ENCODE data around the gene MRAS. TPM values are rescaled to one million over a fixed set of nuclear protein-coding genes. Genes with fewer than 3 reads are reported as not detected.

The MRAS gene
- total RNA-seq, 1 donor from 2014 or later = 35.0 TPM

DNA sequence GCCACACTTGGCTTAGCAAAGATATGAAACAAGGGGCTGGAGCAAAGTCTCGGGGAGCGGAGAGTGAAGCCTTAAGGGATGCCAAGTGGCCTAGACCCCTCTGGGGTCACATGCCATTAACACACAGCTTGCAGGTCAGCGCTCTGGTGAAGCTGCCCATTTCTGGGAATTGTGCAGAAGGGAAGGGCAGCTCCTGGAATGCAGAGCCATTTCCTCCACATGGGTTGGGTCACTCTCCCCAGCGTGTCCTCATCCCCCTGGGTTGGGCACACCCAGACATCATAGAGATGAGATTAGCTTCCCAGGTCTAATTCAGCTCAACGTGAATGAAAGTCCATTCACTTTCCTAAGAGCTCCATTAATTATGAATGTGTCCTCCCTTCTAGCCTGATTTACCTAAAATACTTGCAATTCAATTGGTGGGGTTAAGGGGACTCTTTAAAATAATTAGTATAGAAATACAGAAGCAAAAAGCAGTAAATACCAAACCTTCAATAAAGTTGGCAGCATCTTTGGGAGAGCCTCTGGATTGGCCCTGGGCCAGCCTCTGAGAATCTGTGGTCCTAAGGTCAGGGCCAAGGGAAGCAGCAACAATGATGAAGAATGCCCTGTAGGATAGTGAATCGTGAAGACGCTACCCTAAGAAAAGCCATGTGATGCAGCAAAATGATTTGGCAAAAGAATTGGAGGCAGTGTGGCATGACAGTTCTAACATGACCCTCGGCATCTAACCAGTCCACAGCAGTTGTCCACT, 17.8 kb downstream of the MRAS start:
- H3K4me3 ChIP-seq (ENCODE audit: low read depth, low read length) = no peak overlapping the region
- H3K27me3 ChIP-seq (ENCODE audit: control insufficient read depth, insufficient read depth, low read length) = no peaks in the 10 kb centered on the region
- no peak for DNase-seq (ENCODE audit: low read depth)
- H3K36me3 ChIP-seq (ENCODE audit: control insufficient read depth, insufficient read depth, low read length) = no peaks in the 10 kb centered on the region
- TF ChIP-seq, protein P1, sequence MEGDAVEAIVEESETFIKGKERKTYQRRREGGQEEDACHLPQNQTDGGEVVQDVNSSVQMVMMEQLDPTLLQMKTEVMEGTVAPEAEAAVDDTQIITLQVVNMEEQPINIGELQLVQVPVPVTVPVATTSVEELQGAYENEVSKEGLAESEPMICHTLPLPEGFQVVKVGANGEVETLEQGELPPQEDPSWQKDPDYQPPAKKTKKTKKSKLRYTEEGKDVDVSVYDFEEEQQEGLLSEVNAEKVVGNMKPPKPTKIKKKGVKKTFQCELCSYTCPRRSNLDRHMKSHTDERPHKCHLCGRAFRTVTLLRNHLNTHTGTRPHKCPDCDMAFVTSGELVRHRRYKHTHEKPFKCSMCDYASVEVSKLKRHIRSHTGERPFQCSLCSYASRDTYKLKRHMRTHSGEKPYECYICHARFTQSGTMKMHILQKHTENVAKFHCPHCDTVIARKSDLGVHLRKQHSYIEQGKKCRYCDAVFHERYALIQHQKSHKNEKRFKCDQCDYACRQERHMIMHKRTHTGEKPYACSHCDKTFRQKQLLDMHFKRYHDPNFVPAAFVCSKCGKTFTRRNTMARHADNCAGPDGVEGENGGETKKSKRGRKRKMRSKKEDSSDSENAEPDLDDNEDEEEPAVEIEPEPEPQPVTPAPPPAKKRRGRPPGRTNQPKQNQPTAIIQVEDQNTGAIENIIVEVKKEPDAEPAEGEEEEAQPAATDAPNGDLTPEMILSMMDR (IDR thresholded peaks at IDR 0.05; ENCODE audit: insufficient read depth, low read length, poor library complexity, severe bottlenecking) = no peak

DNA sequence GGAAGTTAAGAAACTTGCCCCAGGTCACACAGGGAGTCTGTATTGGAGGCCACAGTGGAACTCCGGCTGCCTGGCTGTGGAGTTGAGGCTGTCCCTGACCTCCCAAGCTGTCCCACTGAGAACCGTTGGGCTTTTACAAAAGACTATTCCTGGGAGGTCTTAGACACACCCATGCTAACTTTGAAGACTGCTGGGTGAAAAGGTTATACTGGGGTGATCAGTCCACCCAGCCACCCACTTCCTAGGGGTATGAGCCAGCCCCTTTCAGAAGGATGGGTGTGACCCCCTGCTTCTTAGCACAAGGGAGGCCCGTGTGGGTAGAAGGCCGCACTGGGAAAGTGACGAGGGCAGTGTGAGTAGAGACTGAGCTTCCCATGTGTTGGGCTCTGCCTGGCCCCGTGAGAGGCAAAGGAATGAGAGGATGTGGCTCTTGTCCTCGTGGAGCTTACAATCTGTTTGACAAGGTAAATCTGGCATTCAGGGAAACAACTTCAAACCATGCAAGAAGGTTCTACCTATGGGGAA, 19.0 kb downstream of the MRAS start:
- TF ChIP-seq, protein P1 (IDR thresholded peaks at IDR 0.05; ENCODE audit: insufficient read depth, low read length, poor library complexity, severe bottlenecking) = no peak
- no peak for DNase-seq (ENCODE audit: low read depth)
- H3K36me3 ChIP-seq (ENCODE audit: control insufficient read depth, insufficient read depth, low read length) = no peaks in the 10 kb centered on the region
- no peak overlapping the region for H3K4me3 ChIP-seq (ENCODE audit: low read depth, low read length)
- no peaks in the 10 kb centered on the region for H3K27me3 ChIP-seq (ENCODE audit: control insufficient read depth, insufficient read depth, low read length)

DNA sequence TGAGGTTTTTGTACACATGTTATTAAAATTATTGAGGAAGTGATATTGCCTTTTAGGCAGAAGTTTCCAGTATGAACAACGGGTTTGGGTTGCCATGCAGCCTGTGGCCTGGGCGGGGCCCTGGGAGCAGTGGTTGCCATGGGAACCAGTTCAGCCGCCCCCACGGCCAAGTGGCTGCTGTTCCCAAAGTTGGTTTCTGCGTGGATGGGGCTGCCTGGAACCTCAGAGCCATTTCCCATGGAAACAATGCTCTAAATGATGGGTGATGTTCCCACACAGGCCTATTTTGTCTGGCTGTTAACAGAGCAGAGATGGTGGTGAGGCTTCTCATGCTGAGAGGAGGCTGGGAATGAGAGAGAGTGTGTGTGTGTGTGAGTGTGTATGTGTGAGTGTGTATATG, 19.5 kb downstream of the MRAS start:
- no peak for DNase-seq (ENCODE audit: low read depth)
- no peaks in the 10 kb centered on the region for H3K27me3 ChIP-seq (ENCODE audit: control insufficient read depth, insufficient read depth, low read length)
- H3K4me3 ChIP-seq (ENCODE audit: low read depth, low read length) = no peak overlapping the region
- H3K36me3 ChIP-seq (ENCODE audit: control insufficient read depth, insufficient read depth, low read length) = no peaks in the 10 kb centered on the region
- TF ChIP-seq, protein P1 (IDR thresholded peaks at IDR 0.05; ENCODE audit: insufficient read depth, low read length, poor library complexity, severe bottlenecking) = no peak

DNA sequence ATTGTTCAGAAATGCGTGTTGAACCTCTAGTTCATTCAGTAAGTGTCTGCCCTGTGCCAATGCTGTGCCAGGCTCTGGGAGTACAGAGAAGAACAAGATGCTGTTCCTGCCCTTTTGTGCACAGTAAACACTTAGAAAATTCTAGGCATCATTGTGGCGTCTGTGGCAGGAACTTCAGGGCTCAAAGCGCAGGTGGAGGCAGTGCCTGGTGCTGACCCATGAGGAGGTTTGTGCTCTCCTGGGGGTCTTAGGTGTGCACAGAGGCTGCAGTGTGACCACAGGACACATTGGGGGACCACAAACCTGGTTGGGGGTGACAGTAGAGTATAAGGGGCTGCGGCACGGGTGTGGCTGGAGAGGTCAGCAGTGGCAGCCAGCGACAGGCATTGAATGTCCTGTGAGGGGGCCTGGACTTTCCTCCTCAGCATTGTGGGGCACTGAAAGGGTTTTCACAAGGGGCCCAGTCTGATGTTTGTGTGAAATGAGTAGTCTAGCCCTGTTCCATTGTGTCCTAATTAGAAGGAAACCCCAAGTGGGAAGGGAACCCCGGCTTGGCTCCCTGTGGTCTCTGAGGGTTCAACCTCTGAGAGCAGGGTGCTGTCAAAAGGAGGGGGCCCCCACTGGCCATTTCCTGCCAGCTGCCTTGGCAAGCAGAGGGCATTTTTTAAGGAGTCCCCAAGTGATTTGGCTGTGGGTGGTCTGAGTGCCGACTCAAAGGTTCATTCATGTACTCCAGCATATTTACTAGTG, 20.9 kb downstream of the MRAS start:
- Histone ChIP-seq H3K27me3 (ENCODE audit: control insufficient read depth, insufficient read depth, low read length) (no peaks in the 10 kb centered on the region), H3K4me3 (ENCODE audit: low read depth, low read length) (no peak overlapping the region), H3K36me3 (ENCODE audit: control insufficient read depth, insufficient read depth, low read length) (no peaks in the 10 kb centered on the region)
- TF ChIP-seq, protein P1 (IDR thresholded peaks at IDR 0.05; ENCODE audit: insufficient read depth, low read length, poor library complexity, severe bottlenecking) = no peak
- no peak for DNase-seq (ENCODE audit: low read depth)

GRCh38 chr3:138370321-138370720, 21.9 kb downstream of the MRAS start:
- TF ChIP-seq, protein P1 (IDR thresholded peaks at IDR 0.05; ENCODE audit: insufficient read depth, low read length, poor library complexity, severe bottlenecking) = no peak
- no peaks in the 10 kb centered on the region for H3K36me3 ChIP-seq (ENCODE audit: control insufficient read depth, insufficient read depth, low read length)
- no peaks in the 10 kb centered on the region for H3K27me3 ChIP-seq (ENCODE audit: control insufficient read depth, insufficient read depth, low read length)
- H3K4me3 ChIP-seq (ENCODE audit: low read depth, low read length) = no peak overlapping the region
- no peak for DNase-seq (ENCODE audit: low read depth)
